Measurements from ENCODE around the gene DENND1A.

- TF ChIP-seq SIN3A (IDR thresholded peaks at IDR 0.05; ENCODE audit: borderline replicate concordance, insufficient read depth, low read length) (no peak), POLR2AphosphoS5 (IDR thresholded peaks at IDR 0.05; ENCODE audit: low read depth, low read length) (no peak)
These were observed 365.3 kb downstream of the DENND1A start for GRCh38 chr9:123564652-123565051.

All from PFSK-1 (cell line).